ENCODE results near the gene SLC7A7.
"Not testable (repeated sequence)": the region's sequence is repeated elsewhere in the genome, so short reads cannot be mapped to it uniquely, and the experiment has no call there.

The SLC7A7 gene

GRCh38 chr14:22748206-22748605 is 67.0 kb downstream of the SLC7A7 start:
- DNase-seq = peak; percentile 23 to 63 (median 55)

DNA sequence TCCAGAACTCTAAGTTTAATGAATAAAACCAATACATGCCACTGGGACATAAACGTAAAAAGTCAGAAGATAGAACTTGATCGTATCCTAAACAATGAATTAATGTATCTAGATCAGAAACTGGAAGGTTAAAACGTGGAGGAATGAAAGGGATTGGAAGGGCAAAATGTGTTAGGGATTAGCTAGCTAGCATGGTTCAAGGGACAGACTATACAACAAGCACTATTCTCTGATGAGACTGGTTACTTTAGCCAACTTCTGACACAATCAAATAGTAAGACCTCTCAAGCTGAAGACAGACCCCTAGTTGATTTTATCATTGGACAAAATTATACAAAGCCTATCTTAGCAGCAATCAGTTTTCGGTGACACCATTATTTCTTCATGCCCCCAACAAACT is 67.5 kb downstream of the SLC7A7 start:
- no peak for DNase-seq

GRCh38 chr14:22740020-22740419 is 75.2 kb downstream of the SLC7A7 start:
- no peak for DNase-seq

DNA sequence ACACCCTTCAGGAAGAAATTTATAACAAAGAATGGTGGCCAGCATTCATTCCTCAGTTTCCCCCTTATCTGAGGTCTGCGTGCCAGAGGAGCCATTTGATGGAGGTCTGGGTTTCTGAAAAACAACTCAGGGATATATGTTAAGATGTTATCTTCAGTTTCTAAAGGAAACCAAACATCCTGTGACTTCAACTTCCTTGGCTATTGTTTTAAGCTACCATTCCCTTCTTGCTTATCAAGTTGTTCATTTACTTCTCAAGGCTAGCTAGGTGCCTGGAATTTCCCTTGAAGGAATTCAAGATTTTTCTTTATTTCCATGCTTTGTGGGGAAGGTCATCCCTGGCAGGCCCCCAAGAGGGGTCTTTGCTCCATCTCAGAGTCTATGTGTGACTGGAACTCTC is 75.8 kb downstream of the SLC7A7 start:
- no peak for DNase-seq

- DNase-seq = no peak
Measured at GRCh38 chr14:22737052-22737451, 78.2 kb downstream of the SLC7A7 start.

- not testable (repeated sequence) for DNase-seq
Measured at GRCh38 chr14:22736384-22736783, 78.9 kb downstream of the SLC7A7 start.

- no peak for DNase-seq
Measured at GRCh38 chr14:22735096-22735495, 80.1 kb downstream of the SLC7A7 start.

DNA sequence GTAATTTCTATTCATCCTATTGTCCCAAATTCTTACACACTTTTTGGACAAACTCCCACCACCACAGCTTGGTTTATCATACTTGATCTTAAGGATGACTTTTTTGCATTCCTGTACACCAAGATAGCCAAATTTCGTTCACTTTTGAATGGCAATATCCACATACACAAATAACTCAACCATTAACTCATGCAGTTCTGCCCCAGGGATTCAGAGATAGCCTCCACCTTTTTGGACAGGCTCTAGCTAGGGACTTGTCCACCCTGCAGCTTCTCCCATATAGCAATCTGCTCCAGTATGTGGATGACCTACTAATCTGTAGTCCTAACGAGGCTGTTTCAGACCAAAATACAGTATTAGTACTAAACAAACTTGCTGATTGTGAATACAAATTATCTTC is 81.4 kb downstream of the SLC7A7 start:
- DNase-seq = no peak

DNA sequence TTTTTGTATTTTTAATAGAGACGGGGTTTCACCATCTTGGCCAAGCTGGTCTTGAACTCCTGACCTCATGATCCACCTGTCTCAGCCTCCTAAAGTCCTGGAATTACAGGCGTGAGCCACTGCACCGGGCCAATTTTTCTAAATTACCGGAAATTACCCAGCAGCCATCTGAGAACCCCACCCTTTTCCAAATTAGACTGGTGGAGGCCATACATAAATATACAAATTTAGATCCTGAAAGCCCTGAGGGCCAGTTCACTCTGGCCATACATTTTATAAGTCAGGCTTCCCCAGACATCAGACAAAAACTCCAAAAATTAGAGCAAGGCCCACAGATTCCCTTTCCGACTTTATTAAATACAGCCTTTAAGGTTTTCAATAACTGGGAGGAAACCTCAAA is 83.2 kb downstream of the SLC7A7 start:
- not testable (repeated sequence) for DNase-seq

DNA sequence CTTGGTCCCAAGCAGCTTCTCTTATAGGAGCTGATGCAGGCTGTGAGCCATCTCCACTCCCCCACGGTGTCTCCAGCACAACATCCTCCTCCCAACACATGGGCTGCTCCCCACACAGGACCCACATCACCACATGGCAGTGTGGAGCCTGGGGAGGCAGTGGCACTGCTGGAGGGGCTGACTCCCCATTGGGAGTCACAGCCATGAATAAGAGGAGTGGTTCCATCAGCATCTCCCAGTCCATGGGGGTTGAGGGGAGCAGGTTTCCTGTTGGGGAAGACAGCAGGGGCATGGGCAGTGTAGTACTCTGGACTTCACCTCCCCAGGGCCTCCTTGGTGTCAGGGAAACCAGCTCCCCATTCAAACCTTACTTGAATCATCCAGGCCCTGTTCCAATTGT is 89.2 kb downstream of the SLC7A7 start:
- DNase-seq = no peak

DNA sequence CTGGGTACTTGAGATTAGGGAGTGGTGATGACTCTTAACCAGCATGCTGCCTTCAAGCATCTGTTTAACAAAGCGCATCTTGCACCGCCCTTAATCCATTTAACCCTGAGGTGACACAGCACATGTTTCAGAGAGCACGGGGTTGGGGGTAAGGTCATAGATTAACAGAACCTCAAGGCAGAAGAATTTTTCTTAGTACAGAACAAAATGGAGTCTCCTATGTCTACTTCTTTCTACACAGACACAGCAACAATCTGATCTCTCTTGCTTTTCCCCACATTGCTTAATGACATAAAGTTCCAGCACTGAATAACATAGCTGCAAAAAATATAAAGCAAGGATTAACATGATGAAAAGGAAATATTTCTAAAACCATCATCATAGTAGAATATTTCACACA is 89.9 kb downstream of the SLC7A7 start:
- DNase-seq = not testable (repeated sequence)

DNA sequence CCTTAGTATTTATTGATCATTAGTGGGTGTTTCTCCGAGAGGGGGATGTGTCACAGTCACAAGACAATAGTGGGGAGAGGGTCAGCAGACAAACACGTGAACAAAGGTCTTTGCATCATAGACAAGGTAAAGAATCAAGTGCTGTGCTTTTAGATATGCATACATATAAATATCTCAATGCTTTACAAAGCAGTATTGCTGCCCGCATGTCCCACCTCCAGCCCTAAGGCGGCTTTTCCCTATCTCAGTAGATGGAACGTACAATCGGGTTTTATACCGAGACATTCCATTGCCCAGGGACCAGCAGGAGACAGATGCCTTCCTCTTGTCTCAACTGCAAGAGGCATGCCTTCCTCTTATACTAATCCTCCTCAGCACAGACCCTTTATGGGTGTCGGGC is 90.4 kb downstream of the SLC7A7 start:
- not testable (repeated sequence) for DNase-seq

GRCh38 chr14:22723815-22724214 is 91.4 kb downstream of the SLC7A7 start:
- peak in 1 of 4 experiments; percentile 6 for DNase-seq

Data from suppressor macrophage (primary cell).